Activated B cell treated with CpG ODN at 0.5 μM for 24 hours (primary cell): ENCODE data around the gene REV3L. TPM values are rescaled to one million over a fixed set of nuclear protein-coding genes. Genes with fewer than 3 reads are reported as not detected.

Source experiments
- ATAC-seq: fragments of 200-7000 bp; cut with Tn5 transposase; one replicate; pipeline ENCODE4 v1.10.0; 2021; ENCODE audit warnings: low read depth, mild to moderate bottlenecking, moderate library complexity
- CTCF ChIA-PET: fragments of 350-600 bp; sonication (Branson Sonifier 250); formaldehyde crosslinking; loops from one replicate; lab custom pipeline; 2021; ENCODE audit warnings: antibody characterized with exemption; lab: Charles Lee
- POLR2A ChIA-PET: fragments of 350-600 bp; sonication (Branson Sonifier 250); formaldehyde crosslinking; loops from one replicate; lab custom pipeline; 2021; ENCODE audit warnings: antibody characterized with exemption; lab: Charles Lee
- DNase-seq: peaks from one replicate; pipeline ENCODE4 v3.0.0; 2022
- H3K27ac Mint-ChIP-seq: one replicate; pipeline ENCODE4 v1.8.0; 2020; ENCODE audit warnings: mixed read lengths
- H3K27me3 Mint-ChIP-seq: one replicate; pipeline ENCODE4 v1.8.0; 2021; ENCODE audit warnings: mixed read lengths
- H3K36me3 Mint-ChIP-seq: one replicate; pipeline ENCODE4 v1.8.0; 2021; ENCODE audit warnings: low read depth, mixed read lengths
- H3K4me1 Mint-ChIP-seq: one replicate; pipeline ENCODE4 v1.8.0; 2021; ENCODE audit warnings: mixed read lengths
- H3K4me3 Mint-ChIP-seq: one replicate; pipeline ENCODE4 v1.8.0; 2020; ENCODE audit warnings: mild to moderate bottlenecking, mixed read lengths
- H3K9me3 Mint-ChIP-seq: one replicate; pipeline ENCODE4 v1.8.0; 2020; ENCODE audit warnings: mixed read lengths
- intact Hi-C: fragments of 100-400 bp; cut with micrococcal nuclease; formaldehyde crosslinking; loops from one replicate; pipeline ENCODE4 v1.15.1; 2024
- total RNA-seq: library from RNA; stranded (reverse); gene quantifications from 2 replicates; pipeline ENCODE4 v1.2.3, GENCODE V29; 2022
- TF ChIP-seq, protein P1 (sequence below): fragments of 200-600 bp; IDR thresholded peaks from one replicate; pipeline ENCODE4 v1.8.0; 2022; ENCODE audit warnings: antibody characterized with exemption, mild to moderate bottlenecking

REV3L gene
- total RNA-seq, 1 donor from 2014 or later = 20.0 TPM

- peaks cover 7% of the 10 kb centered on the region for H3K4me1 Mint-ChIP-seq
- H3K9me3 Mint-ChIP-seq = no peaks in the 10 kb centered on the region
- TF ChIP-seq, protein P1, sequence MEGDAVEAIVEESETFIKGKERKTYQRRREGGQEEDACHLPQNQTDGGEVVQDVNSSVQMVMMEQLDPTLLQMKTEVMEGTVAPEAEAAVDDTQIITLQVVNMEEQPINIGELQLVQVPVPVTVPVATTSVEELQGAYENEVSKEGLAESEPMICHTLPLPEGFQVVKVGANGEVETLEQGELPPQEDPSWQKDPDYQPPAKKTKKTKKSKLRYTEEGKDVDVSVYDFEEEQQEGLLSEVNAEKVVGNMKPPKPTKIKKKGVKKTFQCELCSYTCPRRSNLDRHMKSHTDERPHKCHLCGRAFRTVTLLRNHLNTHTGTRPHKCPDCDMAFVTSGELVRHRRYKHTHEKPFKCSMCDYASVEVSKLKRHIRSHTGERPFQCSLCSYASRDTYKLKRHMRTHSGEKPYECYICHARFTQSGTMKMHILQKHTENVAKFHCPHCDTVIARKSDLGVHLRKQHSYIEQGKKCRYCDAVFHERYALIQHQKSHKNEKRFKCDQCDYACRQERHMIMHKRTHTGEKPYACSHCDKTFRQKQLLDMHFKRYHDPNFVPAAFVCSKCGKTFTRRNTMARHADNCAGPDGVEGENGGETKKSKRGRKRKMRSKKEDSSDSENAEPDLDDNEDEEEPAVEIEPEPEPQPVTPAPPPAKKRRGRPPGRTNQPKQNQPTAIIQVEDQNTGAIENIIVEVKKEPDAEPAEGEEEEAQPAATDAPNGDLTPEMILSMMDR = no peak
- no peaks in the 10 kb centered on the region for H3K27me3 Mint-ChIP-seq
- ChIA-PET CTCF (no interaction called here), POLR2A (no interaction called here)
- H3K36me3 Mint-ChIP-seq = peaks cover 2% of the 10 kb centered on the region
- ATAC-seq (no peak), DNase-seq (no peak)
- H3K4me3 Mint-ChIP-seq = no peak overlapping the region
- H3K27ac Mint-ChIP-seq = no peak overlapping the region
- intact Hi-C loops = loop anchor here (5.0 kb wide), 1 partner anchor 437 kb away; the partner anchor contains the start of gene CDK19
These were observed 228.2 kb downstream of the REV3L start for GRCh38 chr6:111254779-111255166.

- ATAC-seq = no peak
- intact Hi-C loops = no loop called here
- H3K9me3 Mint-ChIP-seq = no peaks in the 10 kb centered on the region
- H3K4me3 Mint-ChIP-seq = no peak overlapping the region
- TF ChIP-seq, protein P1 = no peak
- no peaks in the 10 kb centered on the region for H3K27me3 Mint-ChIP-seq
- H3K4me1 Mint-ChIP-seq = peaks cover 7% of the 10 kb centered on the region
- no peak overlapping the region for H3K27ac Mint-ChIP-seq
- ChIA-PET POLR2A (no interaction called here), CTCF (interaction anchor here (1.8 kb wide), 1 partner anchor 224 kb away, joined by 4 read pairs; no protein-coding TSS in a partner anchor)
- DNase-seq = no peak
- peaks cover 2% of the 10 kb centered on the region for H3K36me3 Mint-ChIP-seq
These were observed 228.8 kb downstream of the REV3L start for GRCh38 chr6:111254004-111254778.

GRCh38 chr6:111252726-111253125, 230.3 kb downstream of the REV3L start:
- TF ChIP-seq, protein P1 = no peak
- ATAC-seq (no peak), DNase-seq (no peak)
- ChIA-PET POLR2A (no interaction called here), CTCF (interaction anchor here (1.8 kb wide), 1 partner anchor 225 kb away, joined by 4 read pairs; no protein-coding TSS in a partner anchor)
- Mint-ChIP-seq H3K4me1 (no peaks in the 10 kb centered on the region), H3K36me3 (no peaks in the 10 kb centered on the region), H3K9me3 (no peaks in the 10 kb centered on the region), H3K27me3 (no peaks in the 10 kb centered on the region), H3K4me3 (no peak overlapping the region), H3K27ac (no peak overlapping the region)
- intact Hi-C loops = no loop called here

GRCh38 chr6:111250791-111251354, 232.1 kb downstream of the REV3L start:
- H3K9me3 Mint-ChIP-seq = no peaks in the 10 kb centered on the region
- DNase-seq = no peak
- peak; percentile 21 for ATAC-seq
- H3K27me3 Mint-ChIP-seq = no peaks in the 10 kb centered on the region
- TF ChIP-seq, protein P1 = no peak
- H3K27ac Mint-ChIP-seq = no peak overlapping the region
- no peaks in the 10 kb centered on the region for H3K4me1 Mint-ChIP-seq
- no peaks in the 10 kb centered on the region for H3K36me3 Mint-ChIP-seq
- ChIA-PET CTCF (interaction anchor here (1.7 kb wide), 1 partner anchor 9 kb away, joined by 6 read pairs; a partner anchor contains a TSS), POLR2A (interaction anchor here (0.6 kb wide), 1 partner anchor 477 kb away, joined by 6 read pairs; no protein-coding TSS in a partner anchor)
- H3K4me3 Mint-ChIP-seq = no peak overlapping the region
- intact Hi-C loops = no loop called here

Other genes starting within 250 kb of the REV3L start
- 26.9 and 28.2 TPM in 2 replicates for gene TRAF3IP2, start 122.7 kb upstream of the REV3L start, total RNA-seq